Measurements from ENCODE around the gene CATSPER4.
"Not testable (repeated sequence)": the region's sequence is repeated elsewhere in the genome, so short reads cannot be mapped to it uniquely, and the experiment has no call there.

Gene CATSPER4

GRCh38 chr1:26195805-26196204 lies 5.4 kb downstream of the CATSPER4 start:
- DNase-seq (ENCODE audit: low read depth in 2 of 2): no peak

DNA sequence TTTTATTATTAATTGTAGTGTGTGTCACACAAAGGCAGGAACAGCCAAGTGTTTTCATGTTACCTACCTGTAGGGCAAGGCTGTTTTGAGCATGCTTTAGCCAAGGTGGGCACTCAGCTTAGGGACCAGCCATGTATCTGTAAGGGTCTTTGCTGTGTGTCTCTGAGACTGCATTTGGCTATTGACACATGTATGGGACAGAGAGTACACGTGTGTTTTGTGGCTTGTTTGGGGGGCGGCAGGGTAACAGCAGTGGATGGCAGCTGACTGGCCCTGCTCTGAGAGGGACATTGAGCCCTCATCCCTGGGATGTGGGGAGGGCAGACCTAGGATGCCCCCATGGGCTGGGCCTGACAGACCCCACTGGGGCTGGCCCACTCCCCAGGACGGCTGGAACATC lies 6.9 kb downstream of the CATSPER4 start:
- no peak for DNase-seq (ENCODE audit: low read depth in 2 of 2)

GRCh38 chr1:26197813-26198212 lies 7.4 kb downstream of the CATSPER4 start:
- DNase-seq (ENCODE audit: low read depth in 2 of 2): no peak

- DNase-seq (ENCODE audit: low read depth in 2 of 2): no peak
These were observed 10.0 kb downstream of the CATSPER4 start for GRCh38 chr1:26200413-26200812.

DNA sequence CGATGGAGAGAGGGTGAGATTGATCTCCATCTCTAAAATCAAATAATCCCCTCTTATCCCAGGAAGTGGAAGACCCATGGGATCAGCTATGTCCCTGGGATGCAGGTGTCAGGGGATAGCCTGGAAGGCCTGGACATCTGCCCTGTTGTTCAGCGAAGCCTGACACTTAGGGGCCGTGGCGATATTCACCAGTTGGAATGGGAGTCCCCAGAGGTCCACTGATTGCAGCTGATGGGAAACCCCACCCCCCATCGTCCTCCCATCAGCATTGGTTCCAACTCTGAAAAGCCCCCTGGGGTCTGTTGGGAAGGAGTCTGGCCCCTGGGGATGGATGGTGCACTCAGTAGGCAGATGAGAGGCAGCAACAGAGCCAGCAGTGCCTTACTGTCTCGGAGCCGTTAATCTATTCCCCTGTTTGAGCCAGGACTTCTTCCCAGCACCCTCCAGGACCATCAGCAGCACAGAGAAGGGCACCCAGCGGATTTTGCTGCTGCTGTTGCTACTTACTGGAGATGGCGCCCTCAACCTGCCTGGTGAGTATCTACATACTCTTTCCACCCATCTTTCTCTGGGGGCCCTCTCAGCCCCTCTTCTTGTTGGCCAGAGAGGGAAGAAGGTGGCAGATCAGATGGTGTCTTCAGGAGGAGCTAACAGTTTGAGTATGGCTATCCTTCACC lies 13.4 kb downstream of the CATSPER4 start:
- no peak for DNase-seq (ENCODE audit: low read depth in 2 of 2)

GRCh38 chr1:26210147-26210870 lies 19.9 kb downstream of the CATSPER4 start:
- DNase-seq (ENCODE audit: low read depth in 2 of 2): no peak

DNA sequence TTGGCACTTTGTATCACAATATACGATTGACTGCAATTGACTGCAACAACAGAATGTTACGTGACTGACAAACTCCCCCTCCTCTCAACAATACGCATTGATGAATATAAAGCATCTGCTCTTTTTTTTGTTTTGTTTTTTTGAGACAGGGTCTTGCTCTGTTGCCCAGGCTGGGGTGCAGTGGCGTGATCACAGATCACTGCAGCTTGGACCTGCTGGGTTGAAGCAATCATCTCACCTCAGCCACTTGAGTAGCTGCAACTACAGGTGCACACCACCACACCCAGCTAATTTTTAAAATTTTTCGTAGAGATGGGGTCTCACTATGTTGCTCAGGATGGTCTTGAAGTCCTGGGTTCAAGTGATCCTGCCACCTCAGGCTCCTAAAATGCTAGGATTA lies 22.3 kb downstream of the CATSPER4 start:
- DNase-seq (ENCODE audit: low read depth in 2 of 2): no peak

- DNase-seq (ENCODE audit: low read depth in 2 of 2): no peak
These were observed 23.0 kb downstream of the CATSPER4 start for GRCh38 chr1:26213335-26213905.

DNA sequence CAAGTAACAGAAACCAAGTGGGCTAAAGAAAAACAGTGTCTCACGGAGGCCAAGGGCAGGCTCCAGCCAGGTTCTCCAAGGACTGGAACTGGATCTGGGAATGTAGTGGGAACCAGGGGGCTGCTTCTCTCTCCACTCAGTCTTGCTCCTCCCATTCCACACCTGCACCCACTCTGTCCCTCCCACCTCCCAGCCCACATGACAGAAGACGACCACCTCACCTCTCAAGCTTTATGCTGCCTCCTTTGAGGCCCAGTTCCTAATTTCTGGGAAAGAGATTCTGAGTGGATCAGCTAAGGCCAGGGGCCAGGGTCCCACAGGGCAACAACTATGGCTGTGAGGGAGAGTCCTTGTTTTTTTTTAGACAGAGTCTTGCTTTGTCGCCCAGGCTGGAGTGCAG lies 24.8 kb downstream of the CATSPER4 start:
- no peak for DNase-seq (ENCODE audit: low read depth in 2 of 2)

DNA sequence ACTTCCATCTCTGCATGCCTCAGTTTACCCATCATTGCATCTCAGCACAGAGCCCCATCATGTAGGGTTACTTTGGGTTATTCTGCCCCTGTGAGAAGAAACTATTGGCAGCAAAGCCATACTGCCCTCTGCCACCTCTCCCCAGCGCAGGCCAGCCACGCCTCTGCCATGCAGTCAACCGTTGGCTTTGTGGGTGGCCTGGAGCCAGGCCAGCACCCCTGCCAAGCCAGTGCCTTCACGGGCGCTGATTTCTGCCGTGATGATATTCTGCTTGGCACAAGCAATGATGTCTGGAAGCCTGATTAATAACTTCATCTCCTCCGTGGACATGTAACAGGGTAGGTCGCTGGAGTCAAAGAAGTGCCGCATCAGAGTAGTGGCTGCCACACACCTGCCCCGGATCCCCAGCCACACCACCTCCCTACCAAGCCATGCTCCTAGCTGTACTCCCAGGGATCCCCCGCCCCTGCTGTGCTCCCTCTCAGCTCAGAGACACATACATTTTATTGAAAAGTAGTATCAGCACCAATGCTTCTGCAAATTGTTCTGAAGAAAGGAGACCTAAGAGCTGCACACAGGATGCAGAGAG lies 28.6 kb downstream of the CATSPER4 start:
- DNase-seq (ENCODE audit: low read depth in 2 of 2): no peak

- no peak for DNase-seq (ENCODE audit: low read depth in 2 of 2)
These were observed 30.0 kb downstream of the CATSPER4 start for GRCh38 chr1:26220199-26220912.

DNA sequence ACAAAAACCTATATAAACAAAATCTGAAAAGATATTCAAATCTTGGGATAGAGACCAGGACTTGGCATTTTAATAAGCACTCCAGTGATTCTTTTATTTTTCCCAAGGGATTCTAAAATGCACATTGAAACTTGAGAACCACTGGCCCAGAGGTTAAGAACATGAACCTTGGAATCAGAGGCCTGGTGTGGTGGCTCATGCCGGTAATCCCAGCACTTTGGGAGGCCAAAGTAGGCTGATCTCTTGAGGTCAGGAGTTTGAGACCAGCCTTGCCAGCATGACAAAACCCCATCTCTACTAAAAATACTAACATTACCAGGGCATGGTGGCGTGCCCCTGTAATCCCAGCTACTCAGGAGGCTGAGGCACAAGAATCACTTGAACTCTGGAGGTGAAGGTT lies 30.7 kb downstream of the CATSPER4 start:
- DNase-seq (ENCODE audit: low read depth in 2 of 2): no peak

DNA sequence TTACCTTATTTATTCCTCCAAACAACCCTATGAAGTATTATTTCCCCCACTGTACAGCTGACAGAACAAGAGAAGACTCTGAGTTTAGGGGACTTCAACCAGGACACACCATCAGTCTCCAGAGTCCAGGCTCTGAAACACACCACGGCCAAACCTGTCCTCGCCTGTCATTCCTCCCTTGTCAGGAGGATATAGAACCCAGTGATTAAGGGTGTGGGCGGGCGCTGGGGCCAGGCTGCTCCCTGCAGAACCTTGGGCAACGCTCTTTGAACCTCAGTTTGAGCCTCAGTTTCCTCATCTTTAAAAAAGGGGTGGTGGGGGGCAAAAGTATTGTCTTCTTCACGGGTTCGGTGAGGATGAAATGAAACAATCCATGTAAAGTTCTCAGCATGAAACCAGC lies 34.2 kb downstream of the CATSPER4 start:
- DNase-seq (ENCODE audit: low read depth in 2 of 2): no peak

DNA sequence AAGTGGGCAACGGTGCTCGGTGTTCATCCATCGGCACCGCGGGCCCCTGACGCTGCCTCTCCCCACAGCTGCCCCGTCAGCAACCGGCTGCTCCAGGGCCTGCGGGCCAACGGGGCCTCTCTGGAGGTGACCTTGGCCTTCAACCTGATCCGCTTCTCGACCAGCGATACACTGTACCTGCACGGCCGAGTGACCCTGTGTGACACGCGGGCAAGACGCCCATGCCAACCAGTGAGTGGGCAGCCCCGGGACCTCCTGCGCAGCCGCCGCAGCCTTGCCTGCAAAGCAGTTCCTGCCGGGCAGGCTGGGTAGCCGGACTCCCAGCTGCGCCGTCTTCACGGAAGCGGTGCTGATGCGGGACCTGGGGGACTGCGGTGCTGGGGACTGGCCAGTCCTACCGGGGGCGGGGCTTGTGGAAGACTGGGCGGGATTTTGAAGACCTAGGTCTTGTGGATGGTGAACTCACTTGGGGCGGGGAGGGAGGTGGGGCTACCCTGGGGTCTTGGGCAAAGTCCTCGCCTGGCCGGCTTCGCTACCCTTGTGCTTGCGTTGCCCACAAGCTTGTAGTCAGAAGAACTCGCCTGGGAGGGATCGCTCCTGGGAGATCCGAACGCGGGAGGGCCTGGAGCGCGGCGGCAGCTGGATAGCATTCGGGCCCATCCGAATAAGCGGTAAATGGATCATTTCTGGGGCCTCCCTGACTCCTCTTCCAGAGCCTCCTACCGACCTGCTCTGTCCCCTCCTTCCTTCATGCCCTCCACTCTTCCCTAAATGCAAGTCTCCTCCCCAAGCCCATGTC lies 34.8 kb downstream of the CATSPER4 start:
- no peak for DNase-seq (ENCODE audit: low read depth in 2 of 2)

DNA sequence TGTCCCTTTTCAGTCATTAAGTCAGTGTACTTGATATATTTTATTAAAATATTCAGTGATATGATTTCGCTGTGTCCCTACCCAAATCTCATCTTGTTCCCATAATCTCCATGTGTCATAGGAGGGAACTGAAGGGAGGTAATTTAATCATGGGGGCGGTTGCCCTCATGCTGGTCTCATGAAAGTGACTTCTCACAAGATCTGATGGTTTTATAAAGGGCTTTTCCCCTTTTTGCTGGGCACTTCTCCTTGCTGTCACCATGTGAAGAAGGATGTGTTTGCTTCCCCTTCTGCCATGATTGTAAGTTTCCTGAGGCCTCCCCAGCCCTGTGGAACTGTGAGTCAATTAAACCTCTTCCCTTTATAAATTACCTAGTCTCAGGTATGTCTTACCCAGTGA lies 40.3 kb downstream of the CATSPER4 start:
- DNase-seq (ENCODE audit: low read depth in 2 of 2): not testable (repeated sequence)

- DNase-seq (ENCODE audit: low read depth in 2 of 2): peak; percentile 93 to 94
These were observed 43.7 kb downstream of the CATSPER4 start, which contains the start of gene CEP85 for GRCh38 chr1:26233903-26234643. Gene CEP85, plus strand, starts transcription at chr1:26234200. Its CDS starts 5,584 bp downstream, at chr1:26239784.

DNA sequence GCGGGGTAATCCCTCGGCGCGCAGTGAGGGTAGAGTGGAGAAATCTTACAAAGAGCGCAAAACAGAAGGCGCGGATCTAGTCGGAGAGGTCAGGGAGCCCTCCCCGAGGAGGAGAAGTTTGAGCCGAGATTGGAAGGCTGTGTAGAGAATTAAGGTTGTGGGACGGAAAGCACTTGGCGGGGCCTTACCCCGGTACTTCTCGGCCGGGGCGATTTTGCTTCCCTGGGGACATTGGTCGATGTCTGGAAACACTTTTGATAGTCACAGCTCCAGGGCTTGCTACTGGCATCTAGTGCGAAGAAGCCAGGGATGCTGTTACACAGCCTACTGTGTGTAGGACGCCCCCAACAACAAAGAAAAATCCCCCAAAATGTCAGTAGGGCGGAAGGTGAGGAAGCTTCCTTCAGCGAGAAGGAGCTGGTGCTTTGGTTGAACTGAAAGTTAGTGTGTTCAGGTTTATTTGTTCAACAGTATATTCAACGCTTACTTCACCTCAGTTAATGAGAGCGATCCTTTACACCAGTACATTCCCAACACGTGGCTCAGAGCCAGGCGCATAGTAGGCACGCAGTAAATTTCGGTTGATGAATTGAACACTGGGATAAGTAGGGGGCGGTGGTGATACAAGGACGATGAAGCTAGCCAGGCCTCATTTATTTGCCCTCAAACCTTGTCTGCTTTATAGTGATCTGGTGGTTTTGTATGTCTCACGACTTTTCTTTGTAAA lies 44.4 kb downstream of the CATSPER4 start:
- DNase-seq (ENCODE audit: low read depth in 2 of 2): no peak

GRCh38 chr1:26237230-26237966 lies 47.0 kb downstream of the CATSPER4 start:
- no peak for DNase-seq (ENCODE audit: low read depth in 2 of 2)

DNA sequence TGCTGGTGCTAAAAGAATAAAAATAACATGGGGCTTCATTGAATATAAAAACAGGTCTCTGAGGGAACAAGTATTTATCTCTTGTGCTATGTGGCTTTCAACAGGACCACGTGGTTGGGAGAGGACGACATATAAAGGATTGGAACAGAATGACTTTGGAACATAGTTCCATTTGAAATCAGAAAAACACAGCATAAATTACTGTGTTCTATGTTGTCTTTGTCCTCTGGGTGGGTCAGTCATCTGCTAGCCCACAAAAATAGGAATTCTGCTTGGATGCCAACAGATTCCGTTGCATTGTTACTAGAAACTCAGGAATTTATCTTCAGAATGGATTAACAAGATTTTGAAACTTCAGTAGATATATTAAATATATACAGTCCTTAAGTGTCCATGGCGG lies 49.5 kb downstream of the CATSPER4 start:
- no peak for DNase-seq (ENCODE audit: low read depth in 2 of 2)

All from fibroblast of skin of left quadriceps (primary cell).